GM18861 (cell line): ENCODE data around the gene INTS4.
"Not testable (repeated sequence)": the region's sequence is repeated elsewhere in the genome, so short reads cannot be mapped to it uniquely, and the experiment has no call there.

Source experiments
- ATAC-seq: cut with Tn5 transposase; IDR thresholded peaks from one replicate; pipeline ENCODE4 v1.9.1; 2021; ENCODE audit not compliant: unreplicated experiment

INTS4 gene

DNA sequence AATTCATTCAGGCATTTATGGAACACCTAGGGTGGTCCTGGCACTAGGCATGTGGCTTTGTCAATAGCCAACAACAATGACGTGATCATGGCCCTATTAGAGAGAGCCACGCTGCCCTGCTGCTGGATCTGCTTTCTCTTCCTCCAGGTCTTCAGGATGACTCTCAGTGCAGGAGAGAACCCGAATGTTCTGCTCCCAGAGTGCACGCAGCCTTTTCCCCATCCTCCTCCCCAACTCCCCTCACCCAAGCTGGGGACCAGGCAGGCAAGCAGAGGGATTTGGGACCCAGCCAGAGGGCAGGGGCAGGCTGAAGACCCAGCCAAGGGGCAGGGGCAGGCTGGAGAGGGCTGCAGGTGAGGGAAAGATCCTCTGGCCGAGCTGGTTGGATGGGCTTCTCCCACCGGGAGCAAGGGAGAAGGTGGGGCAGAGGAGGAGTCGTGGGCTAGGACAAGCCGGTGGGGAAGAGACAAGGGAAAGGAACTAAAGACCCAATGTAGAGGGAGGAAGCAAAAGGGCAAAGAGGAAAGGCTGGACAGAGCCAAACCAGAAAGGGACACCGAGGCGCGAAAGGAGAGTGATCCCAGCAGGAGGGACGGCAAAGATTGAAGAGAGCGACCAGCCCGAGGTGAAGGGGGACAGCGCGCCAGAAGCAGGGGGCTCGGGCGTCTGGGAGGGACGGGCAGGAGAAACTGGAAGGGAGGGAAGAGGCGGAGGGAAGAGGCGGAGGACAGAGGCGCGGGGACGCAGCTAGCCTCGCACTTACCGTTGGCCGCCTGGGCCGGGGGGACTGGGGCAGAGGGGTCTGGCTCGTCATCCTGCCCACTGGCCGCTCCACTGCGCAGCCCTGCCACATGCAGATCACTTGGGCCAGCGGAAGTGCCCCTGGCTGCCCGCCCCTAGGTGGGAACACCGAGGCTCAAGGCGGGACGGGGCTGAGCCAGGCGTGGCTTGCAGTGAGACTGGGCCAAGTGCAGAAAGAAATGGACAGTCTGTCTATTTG lies 28.2 kb upstream of the INTS4 start, which contains the start of gene KCTD14:
KCTD14 (minus strand) TSS at position 880 of the 1,000 bp plus-strand sequence; CDS start at position 853, 27 bp downstream.
- no peak for ATAC-seq

GRCh38 chr11:78021611-78022010 lies 27.1 kb upstream of the INTS4 start:
- ATAC-seq = no peak

DNA sequence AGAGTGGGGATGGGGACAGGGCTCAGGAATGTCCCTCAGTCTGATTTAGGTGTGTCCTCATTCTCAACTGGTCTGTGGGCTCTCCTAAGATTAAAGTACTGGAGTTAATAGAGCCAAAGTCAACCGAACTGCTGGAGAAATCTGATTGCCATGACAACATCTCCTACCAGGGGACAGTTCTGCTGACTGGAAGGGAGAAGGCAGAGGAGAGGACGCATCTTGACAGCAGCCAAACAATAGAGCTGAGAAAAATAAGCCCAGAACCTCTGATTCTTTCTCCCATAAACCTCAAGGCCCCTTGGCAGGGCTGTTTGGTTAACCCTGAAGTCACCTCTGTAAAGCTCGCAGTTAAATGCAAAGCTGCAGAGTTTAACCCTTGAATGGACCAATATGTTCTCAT lies 25.8 kb upstream of the INTS4 start:
- no peak for ATAC-seq

GRCh38 chr11:78019808-78020207 lies 25.3 kb upstream of the INTS4 start:
- no peak for ATAC-seq

- no peak for ATAC-seq
These were observed 21.4 kb upstream of the INTS4 start for GRCh38 chr11:78015878-78016277.

- not testable (repeated sequence) for ATAC-seq
These were observed 20.6 kb upstream of the INTS4 start for GRCh38 chr11:78014937-78015520.

DNA sequence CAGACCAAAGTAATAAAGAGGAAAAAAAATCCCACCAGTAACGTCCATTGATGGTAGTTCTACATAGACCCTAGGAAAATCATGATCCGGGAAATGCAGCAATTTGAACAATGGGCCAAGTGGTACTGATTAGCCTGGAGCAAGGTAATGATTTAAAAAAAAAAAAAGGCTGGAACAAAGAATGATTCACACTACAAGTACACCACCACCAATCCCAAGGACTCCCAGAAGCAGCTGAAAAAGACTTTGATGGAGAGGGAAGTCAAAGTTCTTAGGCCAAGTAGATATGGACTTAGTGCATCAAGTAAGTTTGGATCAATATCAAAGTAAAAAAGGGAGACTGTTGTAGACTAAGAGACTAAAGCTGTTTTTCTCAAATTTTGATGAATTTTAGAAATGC lies 16.8 kb upstream of the INTS4 start:
- ATAC-seq = no peak

- ATAC-seq = no peak
These were observed 16.3 kb upstream of the INTS4 start for GRCh38 chr11:78010755-78011154.

GRCh38 chr11:78010304-78010703 lies 15.8 kb upstream of the INTS4 start:
- no peak for ATAC-seq

DNA sequence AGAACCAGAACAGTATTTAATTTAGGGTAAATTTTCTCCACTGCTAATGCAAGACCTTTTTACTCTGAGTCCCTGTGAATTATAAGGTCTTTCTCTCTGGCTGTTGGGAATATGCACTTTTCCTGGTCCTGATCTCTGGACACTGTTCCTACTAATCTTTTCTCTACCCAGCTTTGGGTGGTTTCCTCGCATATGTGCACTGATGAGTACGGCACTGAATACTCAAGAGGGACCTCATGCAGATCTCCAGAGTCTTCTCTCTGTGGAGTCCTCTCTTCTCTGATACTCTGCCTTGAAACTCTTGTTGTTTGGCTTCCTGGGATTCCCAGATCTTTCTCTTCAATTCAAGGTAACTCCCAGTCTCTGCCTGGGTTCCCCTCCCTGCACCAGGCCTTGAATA lies 14.6 kb upstream of the INTS4 start:
- ATAC-seq = no peak

GRCh38 chr11:78000193-78000592 lies 5.7 kb upstream of the INTS4 start:
- peak; percentile 61 for ATAC-seq

- ATAC-seq = no peak
These were observed 5.1 kb upstream of the INTS4 start for GRCh38 chr11:77999446-78000030.

- no peak for ATAC-seq
These were observed 566 bp downstream of the INTS4 start for GRCh38 chr11:77993902-77994301.

DNA sequence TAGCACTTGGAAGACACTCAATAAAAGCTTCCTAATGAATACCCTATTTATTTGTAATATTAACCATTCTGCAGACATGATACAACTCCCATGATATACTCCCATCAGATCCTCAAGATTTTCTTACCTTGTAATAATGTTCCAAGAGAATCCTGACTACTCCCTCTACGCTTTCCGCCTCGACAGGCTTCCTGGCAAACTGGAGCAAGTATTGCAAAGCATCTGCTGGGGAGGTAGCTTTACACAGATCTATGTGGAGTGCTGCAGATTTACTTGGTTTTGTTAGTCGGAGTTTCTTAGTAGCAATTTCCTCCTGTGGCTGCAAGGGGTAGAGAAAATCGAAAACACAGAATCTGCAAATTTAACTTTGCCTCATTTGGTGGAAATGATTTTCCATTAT lies 3.5 kb downstream of the INTS4 start:
- no peak for ATAC-seq

DNA sequence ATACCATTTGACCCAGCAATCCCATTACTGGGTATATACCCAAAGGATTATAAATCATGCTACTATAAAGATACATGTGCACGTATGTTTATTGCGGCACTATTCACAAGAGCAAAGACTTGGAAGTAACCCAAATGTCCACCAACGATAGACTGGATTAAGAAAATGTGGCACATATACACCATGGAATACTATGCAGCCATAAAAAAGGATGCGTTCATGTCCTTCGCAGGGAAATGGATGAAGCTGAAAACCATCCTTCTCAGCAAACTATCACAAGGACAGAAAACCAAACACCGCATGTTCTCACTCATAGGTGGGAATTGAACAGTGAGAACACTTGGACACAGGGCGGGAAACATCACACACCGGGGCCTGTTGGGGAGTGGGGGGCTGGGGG lies 8.0 kb downstream of the INTS4 start:
- ATAC-seq = not testable (repeated sequence)

DNA sequence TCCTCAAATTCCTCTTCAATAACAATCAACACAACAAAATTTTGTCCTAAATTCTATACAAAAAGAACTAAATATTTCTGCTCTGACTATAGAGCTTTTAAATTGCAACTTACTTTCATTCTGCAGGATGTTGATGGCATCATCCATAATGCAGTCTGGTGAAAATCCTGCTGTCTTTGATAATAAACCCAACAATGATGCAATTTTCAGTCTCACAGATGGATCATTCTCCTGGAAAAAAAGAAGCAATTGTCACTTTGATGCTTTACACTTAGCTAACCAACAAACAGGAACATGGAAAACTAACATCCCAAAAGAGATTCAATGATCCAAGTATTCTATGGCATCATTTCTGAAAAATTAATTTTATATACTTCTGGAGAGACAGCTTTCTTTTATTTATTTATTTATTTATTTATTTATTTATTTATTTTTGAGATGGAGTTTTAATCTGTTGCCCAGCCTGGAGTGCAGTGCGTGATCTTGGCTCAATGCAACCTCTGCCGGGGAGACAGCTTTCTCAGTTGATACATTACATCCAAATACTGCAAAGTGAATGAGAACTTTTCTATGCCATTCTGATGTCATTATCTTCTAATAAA lies 13.0 kb downstream of the INTS4 start:
- ATAC-seq = no peak

DNA sequence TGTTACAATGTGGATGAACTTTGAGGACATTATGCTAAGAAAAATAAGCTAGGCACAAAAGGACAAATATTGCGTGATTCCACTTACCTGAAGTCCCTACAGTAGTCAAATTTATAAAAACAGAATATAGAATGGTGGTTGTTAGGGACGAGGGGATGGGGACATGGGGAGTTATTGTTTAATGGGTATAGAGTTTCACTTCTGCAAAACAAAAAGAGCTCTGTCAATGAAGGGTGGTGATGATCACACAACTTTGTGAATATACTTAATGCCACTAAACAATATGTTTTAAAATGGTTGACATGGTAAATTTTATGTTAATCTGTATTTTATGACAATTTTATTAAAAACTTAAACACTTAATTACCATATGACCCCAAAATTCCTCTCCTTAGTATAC lies 26.1 kb downstream of the INTS4 start:
- ATAC-seq = peak; percentile 89

DNA sequence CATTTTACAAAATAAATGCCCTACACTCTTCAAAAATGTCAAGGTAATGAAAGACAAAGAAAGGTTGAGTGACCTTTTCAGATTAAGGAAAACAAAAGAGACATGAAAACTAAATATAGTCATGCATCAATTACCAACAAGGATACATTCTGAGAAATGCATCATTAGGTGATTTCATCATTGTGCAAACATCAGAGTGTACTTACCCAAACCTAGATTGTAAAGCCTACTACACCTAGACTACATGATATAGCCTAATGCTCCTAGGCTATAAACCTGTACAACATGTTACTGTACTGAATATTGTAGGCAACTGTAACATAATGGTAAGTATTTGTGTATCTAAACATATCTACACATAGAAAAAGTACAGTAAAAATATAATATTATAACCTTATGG lies 26.7 kb downstream of the INTS4 start:
- ATAC-seq = no peak

DNA sequence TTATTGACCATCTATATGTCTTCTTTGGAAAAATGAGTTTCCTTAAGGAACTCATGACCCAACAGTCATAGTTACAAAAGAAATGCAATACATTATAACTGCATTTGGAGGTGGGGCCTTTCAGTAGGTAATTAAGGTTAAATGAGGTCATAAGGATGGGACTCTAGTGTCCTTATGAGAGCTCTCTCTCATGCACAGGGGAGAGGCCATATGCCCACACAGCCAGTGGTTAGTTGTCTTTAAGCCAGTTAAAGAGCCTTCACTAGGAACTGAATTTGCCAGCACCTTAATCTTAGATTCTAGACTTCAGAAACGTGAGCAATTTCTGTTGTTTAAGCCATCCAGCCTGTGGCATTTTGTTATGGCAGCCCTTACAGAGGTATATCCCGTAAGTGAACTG lies 27.3 kb downstream of the INTS4 start:
- no peak for ATAC-seq

GRCh38 chr11:77966338-77966737 lies 28.1 kb downstream of the INTS4 start:
- ATAC-seq = no peak

DNA sequence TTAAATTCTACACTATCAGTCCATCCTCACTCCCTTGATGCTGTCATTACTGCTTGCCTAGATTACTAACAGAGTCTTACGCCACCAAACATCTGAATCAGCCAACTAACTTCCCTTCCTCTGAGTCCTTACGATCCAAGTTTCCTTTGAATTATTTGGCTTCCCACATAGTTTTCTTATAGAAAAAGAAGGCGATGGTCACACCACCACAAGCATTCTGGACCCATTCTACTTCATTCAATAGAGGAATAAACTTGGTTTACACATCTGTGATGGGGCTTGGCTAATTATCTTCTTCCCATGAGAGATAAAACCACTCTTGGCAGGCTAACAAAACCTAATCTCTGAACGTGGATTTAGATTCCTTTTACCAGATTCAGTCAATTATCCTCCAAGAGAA lies 35.0 kb downstream of the INTS4 start:
- ATAC-seq = no peak
